ENCODE results near the gene CNOT10.

GRCh38 chr3:32641356-32641755 is 43.6 kb upstream of the CNOT10 start:
- TF ChIP-seq RAD21 (IDR thresholded peaks at IDR 0.05; ENCODE audit: low read depth): no peak
- TF ChIP-seq REST (IDR thresholded peaks at IDR 0.05; ENCODE audit: low read depth): no peak
- no peak for TF ChIP-seq CREB1 (IDR thresholded peaks at IDR 0.05; ENCODE audit: low read depth)
- TF ChIP-seq YY1 (IDR thresholded peaks at IDR 0.05; ENCODE audit: low read depth): no peak
- TF ChIP-seq MAX (IDR thresholded peaks at IDR 0.05): no peak
